Nephron (organoid): ENCODE data around the gene ARMS2.

Experiments used
- H3K27ac Mint-ChIP-seq, 3 experiments: 2 replicates each; pipeline ENCODE4 v1.8.0; 2020; ENCODE audit warnings: mixed read lengths in 3 of 3, mild to moderate bottlenecking in 2 of 3, moderate library complexity in 1 of 3
- H3K27me3 Mint-ChIP-seq: 2 replicates; pipeline ENCODE4 v1.8.0; 2021; ENCODE audit warnings: low read depth, mild to moderate bottlenecking, moderate library complexity, mixed read lengths
- H3K36me3 Mint-ChIP-seq: 2 replicates; pipeline ENCODE4 v1.8.0; 2020; ENCODE audit warnings: low read depth, mixed read lengths
- H3K4me1 Mint-ChIP-seq: 2 replicates; pipeline ENCODE4 v1.8.0; 2020; ENCODE audit warnings: mixed read lengths
- H3K4me3 Mint-ChIP-seq, 3 experiments: 2 replicates each; pipeline ENCODE4 v1.8.0; 2020; ENCODE audit warnings: mild to moderate bottlenecking in 3 of 3, mixed read lengths in 3 of 3, moderate library complexity in 2 of 3
- H3K9me3 Mint-ChIP-seq: 2 replicates; pipeline ENCODE4 v1.8.0; 2020; ENCODE audit warnings: mixed read lengths
- TF ChIP-seq, protein P1 (sequence below), 3 experiments: fragments of 200-600 bp; sonication (generic); IDR thresholded peaks; one replicate each; pipeline ENCODE4 v1.5.0; 2021; ENCODE audit warnings: antibody characterized with exemption in 3 of 3; ENCODE audit not compliant: unreplicated experiment in 3 of 3

ARMS2 gene

DNA sequence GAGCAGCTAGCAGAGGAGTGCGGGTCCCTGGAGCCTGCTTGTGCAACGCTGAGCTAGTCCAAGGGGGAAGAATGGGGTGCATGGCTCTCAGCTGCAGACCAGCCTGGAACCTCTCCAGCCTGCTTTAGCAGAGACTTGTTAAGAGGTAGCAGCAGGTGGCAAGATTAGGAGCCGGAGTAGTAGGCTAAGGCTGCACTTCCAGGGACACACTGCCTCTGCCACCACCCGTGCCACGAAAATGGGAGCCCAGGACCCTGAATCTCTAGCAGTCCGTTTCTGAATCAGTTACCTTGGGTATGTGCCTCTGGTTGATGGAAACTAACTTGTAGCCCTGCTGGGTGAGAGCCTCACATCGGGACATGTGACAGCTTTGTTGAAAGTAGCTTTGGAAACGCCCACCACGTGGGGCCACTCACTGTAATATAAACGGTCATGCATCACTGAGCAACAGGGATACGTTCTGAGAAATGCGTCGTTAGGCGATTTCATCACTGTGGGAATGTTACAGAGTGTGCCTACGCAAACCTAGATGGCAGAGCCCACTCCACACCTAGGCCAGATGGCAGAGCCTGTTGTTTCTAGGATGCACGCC is 32.8 kb downstream of the ARMS2 start:
- no peaks in the 10 kb centered on the region for H3K9me3 Mint-ChIP-seq
- TF ChIP-seq, protein P1, sequence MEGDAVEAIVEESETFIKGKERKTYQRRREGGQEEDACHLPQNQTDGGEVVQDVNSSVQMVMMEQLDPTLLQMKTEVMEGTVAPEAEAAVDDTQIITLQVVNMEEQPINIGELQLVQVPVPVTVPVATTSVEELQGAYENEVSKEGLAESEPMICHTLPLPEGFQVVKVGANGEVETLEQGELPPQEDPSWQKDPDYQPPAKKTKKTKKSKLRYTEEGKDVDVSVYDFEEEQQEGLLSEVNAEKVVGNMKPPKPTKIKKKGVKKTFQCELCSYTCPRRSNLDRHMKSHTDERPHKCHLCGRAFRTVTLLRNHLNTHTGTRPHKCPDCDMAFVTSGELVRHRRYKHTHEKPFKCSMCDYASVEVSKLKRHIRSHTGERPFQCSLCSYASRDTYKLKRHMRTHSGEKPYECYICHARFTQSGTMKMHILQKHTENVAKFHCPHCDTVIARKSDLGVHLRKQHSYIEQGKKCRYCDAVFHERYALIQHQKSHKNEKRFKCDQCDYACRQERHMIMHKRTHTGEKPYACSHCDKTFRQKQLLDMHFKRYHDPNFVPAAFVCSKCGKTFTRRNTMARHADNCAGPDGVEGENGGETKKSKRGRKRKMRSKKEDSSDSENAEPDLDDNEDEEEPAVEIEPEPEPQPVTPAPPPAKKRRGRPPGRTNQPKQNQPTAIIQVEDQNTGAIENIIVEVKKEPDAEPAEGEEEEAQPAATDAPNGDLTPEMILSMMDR (IDR thresholded peaks at IDR 0.05; ENCODE audit: unreplicated experiment in 3 of 3): no peak
- peak overlapping the region; percentile 29 to 94 (median 65) for H3K27ac Mint-ChIP-seq
- peak overlapping the region in 1 of 3 experiments; percentile 6 for H3K4me3 Mint-ChIP-seq
- peaks cover 64% of the 10 kb centered on the region for H3K4me1 Mint-ChIP-seq
- H3K27me3 Mint-ChIP-seq: peaks cover 5% of the 10 kb centered on the region
- peaks cover 11% of the 10 kb centered on the region for H3K36me3 Mint-ChIP-seq

DNA sequence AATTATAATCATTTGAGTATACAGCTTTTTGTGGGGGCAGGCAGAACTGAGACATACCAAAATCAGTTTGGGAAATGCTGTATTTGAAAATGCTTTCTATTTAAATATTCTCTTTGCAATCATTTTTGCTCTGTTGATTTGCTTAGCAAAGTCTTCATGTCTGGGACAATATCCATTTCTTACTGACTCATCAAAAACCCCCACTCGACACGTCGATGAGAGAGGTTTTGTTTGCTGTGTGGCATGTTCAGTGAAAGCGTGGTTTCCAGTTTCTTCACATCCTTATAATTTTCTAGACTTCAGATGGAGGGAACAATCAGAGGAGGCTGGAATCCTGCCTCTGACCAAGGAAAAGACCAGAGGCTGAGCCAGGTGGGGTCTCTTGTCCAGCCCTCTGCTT is 35.8 kb downstream of the ARMS2 start:
- TF ChIP-seq, protein P1 (IDR thresholded peaks at IDR 0.05; ENCODE audit: unreplicated experiment in 3 of 3): no peak

DNA sequence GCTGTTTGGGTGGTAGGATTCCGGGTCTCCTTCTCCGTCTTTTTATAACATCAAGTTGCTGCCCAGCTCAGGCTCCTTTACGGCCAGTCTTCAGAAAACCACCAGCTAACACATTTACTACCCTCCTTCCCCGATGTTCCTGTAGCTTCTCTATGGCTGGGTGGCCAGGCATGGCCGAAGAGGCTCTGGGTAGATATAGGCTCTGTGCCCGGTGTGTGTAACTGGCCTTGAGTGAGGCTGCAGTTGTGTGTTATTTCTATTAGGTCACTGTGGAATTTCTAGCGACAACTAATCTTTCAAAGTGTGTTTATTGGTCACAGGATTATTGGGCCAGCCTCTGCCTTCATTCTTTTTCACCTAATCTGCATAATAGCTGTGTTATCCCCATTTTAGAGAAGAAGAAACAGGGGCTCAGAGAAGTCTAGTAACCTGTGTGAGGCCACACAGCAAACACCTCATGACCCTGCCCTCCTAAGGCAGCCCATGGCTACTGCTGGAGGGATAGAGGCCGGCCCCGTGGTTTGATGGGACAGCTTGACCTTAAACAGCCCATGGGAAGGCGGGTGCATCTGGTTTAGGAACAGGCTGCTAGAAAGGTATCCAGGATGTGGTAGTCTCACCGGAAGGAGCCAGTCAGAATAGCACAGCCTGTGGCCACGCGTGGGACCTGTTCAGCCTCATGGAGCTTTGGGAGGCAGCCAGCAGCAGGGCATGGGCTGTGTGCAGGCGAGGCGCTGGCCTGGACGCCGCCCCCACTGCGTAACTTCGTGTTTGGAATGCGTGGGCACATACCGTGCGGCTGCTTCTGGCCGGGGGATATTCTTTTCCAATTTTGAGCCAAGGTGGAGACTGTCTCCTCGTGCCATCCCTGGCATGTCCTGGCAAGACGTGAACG is 36.6 kb downstream of the ARMS2 start:
- peak overlapping the region in 1 of 3 experiments; percentile 18 for H3K4me3 Mint-ChIP-seq
- peaks cover 11% of the 10 kb centered on the region for H3K36me3 Mint-ChIP-seq
- H3K4me1 Mint-ChIP-seq: peaks cover 78% of the 10 kb centered on the region
- peak overlapping the region; percentile 80 to 97 (median 94) for H3K27ac Mint-ChIP-seq
- TF ChIP-seq, protein P1 (IDR thresholded peaks at IDR 0.05; ENCODE audit: unreplicated experiment in 3 of 3): no peak
- no peaks in the 10 kb centered on the region for H3K9me3 Mint-ChIP-seq
- peaks cover 9% of the 10 kb centered on the region for H3K27me3 Mint-ChIP-seq

More for the DNA sequence above, 35.8 kb downstream of the ARMS2 start:
- H3K27me3 Mint-ChIP-seq: peaks cover 5% of the 10 kb centered on the region
- no peak overlapping the region for H3K4me3 Mint-ChIP-seq
- H3K4me1 Mint-ChIP-seq: peaks cover 78% of the 10 kb centered on the region
- H3K36me3 Mint-ChIP-seq: peaks cover 11% of the 10 kb centered on the region
- peak overlapping the region in 2 of 3 experiments; percentile 8 to 97 for H3K27ac Mint-ChIP-seq
- H3K9me3 Mint-ChIP-seq: no peaks in the 10 kb centered on the region

DNA sequence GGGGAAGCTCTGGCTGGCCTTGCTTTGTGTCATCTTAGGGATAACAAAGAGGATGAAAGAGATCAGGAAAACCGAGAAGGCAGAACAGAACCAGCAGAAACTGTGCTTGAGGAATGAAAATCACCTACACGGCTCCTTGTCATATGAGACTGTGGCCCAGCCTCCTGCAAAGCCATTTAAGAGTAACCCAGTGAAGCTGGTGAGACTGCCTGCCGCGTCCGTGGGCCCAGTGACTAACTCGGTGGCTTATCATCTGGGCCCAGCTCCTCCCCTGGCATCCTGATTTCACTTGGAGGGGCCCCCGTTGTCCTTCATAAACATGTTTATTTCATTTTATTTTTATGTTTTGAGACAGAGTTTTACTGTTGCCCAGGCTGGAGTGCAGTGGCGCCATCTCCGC is 37.6 kb downstream of the ARMS2 start:
- H3K27ac Mint-ChIP-seq: peak overlapping the region; percentile 80 to 97 (median 94)
- no peaks in the 10 kb centered on the region for H3K9me3 Mint-ChIP-seq
- peaks cover 9% of the 10 kb centered on the region for H3K27me3 Mint-ChIP-seq
- peaks cover 74% of the 10 kb centered on the region for H3K4me1 Mint-ChIP-seq
- peak overlapping the region in 1 of 3 experiments; percentile 14 for H3K4me3 Mint-ChIP-seq
- TF ChIP-seq, protein P1 (IDR thresholded peaks at IDR 0.05; ENCODE audit: unreplicated experiment in 3 of 3): no peak
- peaks cover 11% of the 10 kb centered on the region for H3K36me3 Mint-ChIP-seq

DNA sequence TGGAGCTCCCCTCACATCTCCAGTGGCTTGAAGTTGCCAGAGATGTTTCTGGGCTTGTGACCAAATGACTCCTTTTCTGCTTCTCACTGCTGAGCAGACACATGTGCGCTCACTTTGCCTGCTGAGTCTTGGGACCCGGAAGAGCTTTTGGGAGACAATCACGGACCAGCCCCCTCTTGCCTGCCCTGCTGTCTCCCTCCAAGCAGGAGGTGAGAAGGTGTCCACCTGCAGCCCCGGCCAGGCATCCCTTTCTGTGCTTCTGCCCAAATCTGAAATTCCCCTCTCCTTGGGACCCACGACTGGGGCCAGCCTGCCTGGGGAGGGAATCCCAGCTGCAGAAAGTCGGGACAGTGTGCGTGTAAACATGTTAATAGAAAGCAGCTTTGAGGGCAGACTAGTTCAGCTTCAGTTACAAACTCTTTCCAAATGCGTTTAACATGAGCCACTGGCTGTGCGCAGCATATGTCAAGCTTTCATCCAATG is 38.6 kb downstream of the ARMS2 start:
- Mint-ChIP-seq H3K4me3 (peak overlapping the region in 2 of 3 experiments; percentile 24 to 52), H3K27me3 (peaks cover 9% of the 10 kb centered on the region), H3K27ac (peak overlapping the region; percentile 84 to 97 (median 91)), H3K36me3 (peaks cover 5% of the 10 kb centered on the region), H3K4me1 (peaks cover 64% of the 10 kb centered on the region), H3K9me3 (no peaks in the 10 kb centered on the region)
- TF ChIP-seq, protein P1 (IDR thresholded peaks at IDR 0.05; ENCODE audit: unreplicated experiment in 3 of 3): no peak
